GM12878 (cell line): ENCODE results near the gene MRPS27. TPM values are rescaled to one million over a fixed set of nuclear protein-coding genes. Genes with fewer than 3 reads are reported as not detected.

Experiments used
- ATAC-seq: fragments of 200-7000 bp; cut with Tn5 transposase; 3 replicates; pipeline ENCODE4 v1.9.1; 2020; ENCODE audit warnings: mild to moderate bottlenecking, moderate library complexity
- BruUV-seq: library from RNA; stranded (reverse); fragments of 400-500 nt; replicated peaks from 2 replicates; lab custom pipeline; 2021; lab: Mats Ljungman, UMichigan
- CTCF ChIA-PET: fragments of 300-600 bp; sonication (Branson Sonifier 250); formaldehyde crosslinking; extraction: SDS; loops from one replicate; lab custom pipeline; 2021; ENCODE audit warnings: inconsistent platforms; lab: Yijun Ruan, JAX
- POLR2A ChIA-PET: fragments of 350-600 bp; formaldehyde crosslinking; extraction: SDS; loops from one replicate; lab custom pipeline; 2021; ENCODE audit warnings: inconsistent platforms; lab: Charles Lee
- RAD21 ChIA-PET: fragments of 300-600 bp; sonication (Branson Sonifier 250); formaldehyde crosslinking; loops from one replicate; lab custom pipeline; 2023; ENCODE audit warnings: antibody characterized with exemption; ENCODE audit not compliant: unreplicated experiment; lab: Charles Lee
- SMC1A ChIA-PET: fragments of 300-600 bp; sonication (Branson Sonifier 250); formaldehyde crosslinking; loops from one replicate; lab custom pipeline; 2023; ENCODE audit not compliant: unreplicated experiment, uncharacterized antibody; lab: Charles Lee
- DNase-seq: peaks from one replicate; pipeline ENCODE4 v3.0.0-alpha.2; 2011; ENCODE audit warnings: low read depth, low spot score
- FAIRE-seq: peaks from 3 replicates; lab custom pipeline; 2011; peaks lifted over from hg19 to GRCh38; lab: Jason Lieb, UNC
- H2AFZ ChIP-seq: 2 replicates; pipeline ENCODE4 v1.6.0; 2011; ENCODE audit warnings: low read depth, low read length, control low read depth; ENCODE audit not compliant: control insufficient read depth
- H3K27ac ChIP-seq: 2 replicates; pipeline ENCODE4 v1.5.1; 2011; ENCODE audit warnings: control low read depth; ENCODE audit not compliant: control insufficient read depth, insufficient read depth
- H3K27me3 ChIP-seq, 2 experiments: replicated peaks in 1 of 2; 2 replicates each; pipeline versions ENCODE4 v1.6.0 to v1.6.1; 2011; ENCODE audit warnings: low read length in 1 of 2; ENCODE audit not compliant: control insufficient read depth in 2 of 2, insufficient read depth in 2 of 2
- H3K36me3 ChIP-seq, 2 experiments: 2 replicates each; pipeline ENCODE4 v1.5.1; 2011; ENCODE audit warnings: low read length in 1 of 2; ENCODE audit not compliant: control insufficient read depth in 2 of 2, insufficient read depth in 2 of 2
- H3K4me1 ChIP-seq: 2 replicates; pipeline ENCODE4 v1.6.1; 2011; ENCODE audit warnings: mild to moderate bottlenecking, low read length, moderate library complexity, mixed read lengths; ENCODE audit not compliant: control insufficient read depth, insufficient read depth
- H3K4me2 ChIP-seq: 2 replicates; pipeline ENCODE4 v1.6.0; 2011; ENCODE audit warnings: control low read depth; ENCODE audit not compliant: control insufficient read depth, insufficient read depth
- H3K4me3 ChIP-seq: fragments of 200-600 bp; sonication (generic); 2 replicates; pipeline ENCODE4 v1.5.1; 2016
- H3K79me2 ChIP-seq: 2 replicates; pipeline ENCODE4 v1.6.0; 2011; ENCODE audit warnings: low read length; ENCODE audit not compliant: control insufficient read depth, insufficient read depth
- H3K9ac ChIP-seq: 2 replicates; pipeline ENCODE4 v1.8.0; 2011; ENCODE audit warnings: low read length, control low read depth, mixed read lengths; ENCODE audit not compliant: control insufficient read depth, insufficient read depth
- H3K9me3 ChIP-seq: replicated peaks from 3 replicates; pipeline ENCODE4 v1.5.1; 2011; ENCODE audit warnings: mild to moderate bottlenecking, low read length; ENCODE audit not compliant: control insufficient read depth, insufficient read depth
- H4K20me1 ChIP-seq: 2 replicates; pipeline ENCODE4 v1.6.0; 2011; ENCODE audit not compliant: control insufficient read depth, insufficient read depth
- E4F1 ChIP-seq: fragments of 450-650 bp; IDR thresholded peaks from 2 replicates; pipeline ENCODE4 v1.6.1; 2018; ENCODE audit warnings: borderline replicate concordance, mild to moderate bottlenecking; ENCODE audit not compliant: partially characterized antibody
- GABPA ChIP-seq: IDR thresholded peaks from 2 replicates; pipeline ENCODE4 v1.6.1; 2014; ENCODE audit warnings: antibody characterized with exemption, low read depth, mild to moderate bottlenecking, inconsistent platforms
- HDAC2 ChIP-seq: fragments of 200-600 bp; sonication (generic); IDR thresholded peaks from 2 replicates; pipeline ENCODE4 v1.6.1; 2017
- MAX ChIP-seq: IDR thresholded peaks from 2 replicates; pipeline ENCODE4 v1.6.1; 2012; ENCODE audit warnings: low read depth, low read length, improper control_type of control experiment
- NBN ChIP-seq: fragments of 450-650 bp; IDR thresholded peaks from 2 replicates; pipeline ENCODE4 v1.6.1; 2016
- NR2C2 ChIP-seq: IDR thresholded peaks from 2 replicates; pipeline ENCODE4 v1.6.1; 2011; ENCODE audit warnings: borderline replicate concordance, low read depth; ENCODE audit not compliant: control insufficient read depth, insufficient read length
- PAX5 ChIP-seq: IDR thresholded peaks from 2 replicates; pipeline ENCODE4 v1.6.1; 2011; ENCODE audit warnings: low read depth, low read length, borderline replicate concordance
- POLR2AphosphoS5 ChIP-seq: IDR thresholded peaks from 2 replicates; pipeline ENCODE4 v1.6.1; 2011; ENCODE audit warnings: mild to moderate bottlenecking, low read length, inconsistent platforms
- SIN3A ChIP-seq: IDR thresholded peaks from 2 replicates; pipeline ENCODE4 v1.6.1; 2012; ENCODE audit warnings: low read depth, low read length, improper control_type of control experiment
- SMAD5 ChIP-seq: IDR thresholded peaks from 2 replicates; pipeline ENCODE4 v1.6.1; 2016; ENCODE audit warnings: antibody characterized with exemption, low read depth
- SMARCA5 ChIP-seq: fragments of 450-650 bp; IDR thresholded peaks from 2 replicates; pipeline ENCODE4 v1.6.1; 2017; ENCODE audit warnings: mild to moderate bottlenecking
- SREBF1 ChIP-seq: IDR thresholded peaks from 2 replicates; pipeline ENCODE4 v1.6.1; 2012; ENCODE audit warnings: mild to moderate bottlenecking, low read length
- TARDBP ChIP-seq: IDR thresholded peaks from 2 replicates; pipeline ENCODE4 v1.6.1; 2016; ENCODE audit warnings: borderline replicate concordance
- TCF3 ChIP-seq: IDR thresholded peaks from 2 replicates; pipeline ENCODE4 v1.6.1; 2012; ENCODE audit warnings: low read depth, mild to moderate bottlenecking, low read length, borderline replicate concordance; ENCODE audit not compliant: insufficient read depth
- ZNF622 ChIP-seq: fragments of 450-650 bp; IDR thresholded peaks from 2 replicates; pipeline ENCODE4 v1.6.1; 2017; ENCODE audit warnings: mild to moderate bottlenecking, inconsistent platforms
- WGBS: methylation state at CpG from one replicate; pipeline ENCODE4 v1.1.6; 2016; ENCODE audit warnings: low lambda C conversion rate; ENCODE audit not compliant: insufficient replicate concordance, insufficient coverage; ENCODE audit errors: missing lambda C conversion rate; 5-methylcytosine and 5-hydroxymethylcytosine counted together
- in situ Hi-C: fragments of 300-500 bp; cut with MboI; formaldehyde crosslinking; loops from 9 replicates; pipeline ENCODE4 v1.14.3; 2018; ENCODE audit warnings: mixed read lengths
- intact Hi-C: fragments of 100-400 bp; cut with micrococcal nuclease; formaldehyde crosslinking; loops from one replicate; pipeline ENCODE4 v1.14.2; 2022; ENCODE audit not compliant: unreplicated experiment
- polyA plus RNA-seq, 11 experiments: library from polyadenylated mRNA; depleted of rRNA in 4 of 11; unstranded in 6 of 11; stranded (reverse) in 5 of 11; fragments of >200 nt; fragmentation: Nextera tagmentation in 4 of 11; fragmentation: Illumina TruSeq in 1 of 11; extraction: Ambion mirVana in 4 of 11; extraction: Trizol in 1 of 11; gene quantifications; 1 replicate in 1 of 11; 2 replicates in 10 of 11; pipeline versions ENCODE4 v1.2.1 to v1.2.3, GENCODE V29; 2011 to 2016; ENCODE audit warnings: inconsistent platforms in 2 of 11, missing spikeins in 2 of 11, low read depth in 1 of 11
- total RNA-seq, 4 experiments: library from RNA; depleted of rRNA in 3 of 4; stranded (reverse); fragments of >200 nt in 3 of 4; fragmentation: Illumina TruSeq in 1 of 4; extraction: Trizol in 1 of 4; gene quantifications; 2 replicates each; pipeline versions ENCODE4 v1.2.1 to v1.2.3, GENCODE V29; 2013 to 2021

Gene MRPS27
- total and polyA plus RNA-seq, 10 of the 15 experiments (the other 5 are each of a cell fraction or from before 2014, with no cell fraction given) = 61.0 to 128 (median 93.0) TPM

DNA sequence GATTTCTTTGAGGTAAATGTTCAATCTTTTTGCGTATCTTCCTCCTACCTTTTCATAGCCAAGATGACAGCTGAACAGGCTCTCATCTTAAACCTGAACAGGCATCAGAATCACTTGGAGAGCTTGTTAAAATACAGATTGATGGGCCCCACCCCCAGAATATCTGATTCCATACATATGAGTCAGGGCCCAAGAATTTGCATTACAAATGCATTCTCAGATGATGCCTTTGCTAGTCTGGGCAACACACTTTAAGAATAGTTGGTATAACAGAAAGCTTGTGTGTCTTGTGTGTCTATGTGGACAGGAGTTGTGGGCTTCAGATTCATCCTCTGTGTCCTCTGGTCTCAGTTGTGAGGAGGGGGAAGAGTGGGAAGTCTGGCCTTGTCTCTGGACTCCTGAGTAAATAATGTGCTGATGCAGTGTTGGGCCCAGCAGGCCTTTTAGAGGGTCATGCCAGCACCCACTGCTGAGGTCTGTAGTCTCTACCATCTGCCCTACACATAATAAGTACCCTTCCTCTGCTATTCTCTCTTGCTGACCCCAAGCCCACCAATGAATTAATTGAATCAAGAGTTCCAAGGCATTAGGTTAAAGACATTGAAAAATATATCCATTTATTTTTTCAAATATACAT lies 43.2 kb upstream of the MRPS27 start:
- Histone ChIP-seq H2AFZ (no peak overlapping the region), H4K20me1 (no peaks in the 10 kb centered on the region), H3K79me2 (no peaks in the 10 kb centered on the region), H3K27ac (no peak overlapping the region), H3K4me2 (no peak overlapping the region), H3K9me3 (no peaks in the 10 kb centered on the region), H3K36me3 (peaks cover 2 to 13% of the 10 kb centered on the region in 2 experiments; a peak in 3 of 4 replicates), H3K4me3 (no peak overlapping the region), H3K9ac (no peak overlapping the region)
- CTCF ChIA-PET = interaction anchor here (0.8 to 9.4 kb wide), 2 partner anchors 162 to 489 kb away, joined by 3 to 238 read pairs; no protein-coding TSS in a partner anchor
- BruUV-seq = no TSS peak
- ATAC-seq (no peak), FAIRE-seq (no peak), DNase-seq (no peak)
- SMC1A ChIA-PET = interaction anchor here (0.8 to 8.6 kb wide), 4 partner anchors 25 to 162 kb away, joined by 3 to 214 read pairs (median 4); no protein-coding TSS in a partner anchor
- intact Hi-C loops = no loop called here
- POLR2A ChIA-PET = no interaction called here
- TF ChIP-seq ZNF622 = no peak
- no peak for TF ChIP-seq POLR2AphosphoS5
- no peak for TF ChIP-seq HDAC2
- no peak for TF ChIP-seq PAX5
- no peak for TF ChIP-seq MAX
- no peak for TF ChIP-seq TARDBP
- TF ChIP-seq SIN3A = no peak
- no peak for TF ChIP-seq GABPA
- no peak for TF ChIP-seq NBN
- no peak for TF ChIP-seq SMAD5
- no peak for TF ChIP-seq NR2C2
- TF ChIP-seq SREBF1 = no peak
- no peak for TF ChIP-seq TCF3
- no peak for TF ChIP-seq E4F1
- TF ChIP-seq SMARCA5 = no peak
- TF ChIP-seq, all 136 proteins: peak for 0
- peaks cover 3% of the 10 kb centered on the region for H3K4me1 ChIP-seq
- RAD21 ChIA-PET = no interaction called here
- in situ Hi-C loops = no loop called here
- H3K27me3 ChIP-seq = no peaks in the 10 kb centered on the region
- WGBS = 100% methylated on average over 1 of the region's 1 CpG
